Measurements from ENCODE around the gene KCNMB2.

The KCNMB2 gene

DNA sequence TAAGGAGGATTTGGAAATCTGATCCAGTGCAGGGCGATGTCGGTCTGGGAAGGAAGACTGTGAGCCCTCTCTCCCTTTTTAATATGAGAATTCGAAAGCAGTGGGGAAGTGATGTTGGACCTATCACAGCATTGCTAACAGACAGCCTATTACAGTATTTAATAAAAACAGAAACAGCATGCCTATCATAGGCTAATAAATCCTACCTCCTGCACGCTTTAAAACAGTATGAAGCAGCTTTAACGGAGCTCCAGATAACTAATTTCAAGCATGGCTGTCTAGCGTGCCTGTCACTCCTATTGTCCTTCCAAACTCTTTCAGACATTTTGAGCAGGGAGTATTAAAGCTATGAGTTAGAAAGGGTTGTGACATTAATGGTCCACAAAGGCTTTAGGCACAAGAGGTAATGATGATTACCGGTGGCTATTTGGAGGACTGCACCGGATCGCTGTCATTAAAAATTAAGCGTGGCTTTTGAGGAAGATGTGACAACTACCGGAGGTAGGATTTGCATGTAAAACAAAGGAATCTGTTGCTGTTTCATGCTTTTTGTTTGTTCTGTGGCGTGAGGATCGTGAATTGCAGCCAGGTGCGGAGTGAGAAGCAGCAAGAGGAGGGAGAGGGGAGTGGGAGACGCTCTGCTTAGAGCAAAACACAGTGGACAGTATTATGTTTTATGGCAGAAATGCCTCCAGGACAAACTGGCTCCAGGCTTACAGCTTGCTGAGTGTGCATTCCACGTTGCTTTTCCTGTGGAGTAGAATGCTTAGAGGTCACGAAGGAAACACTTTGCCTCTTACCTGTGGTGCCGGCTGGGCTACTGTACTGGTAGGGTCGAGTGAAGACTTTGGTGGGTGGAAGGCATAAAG lies at the start of gene KCNMB2:
Gene KCNMB2, plus strand, starts transcription at position 226 of the 869 bp plus-strand sequence.
- TF ChIP-seq, protein P1, sequence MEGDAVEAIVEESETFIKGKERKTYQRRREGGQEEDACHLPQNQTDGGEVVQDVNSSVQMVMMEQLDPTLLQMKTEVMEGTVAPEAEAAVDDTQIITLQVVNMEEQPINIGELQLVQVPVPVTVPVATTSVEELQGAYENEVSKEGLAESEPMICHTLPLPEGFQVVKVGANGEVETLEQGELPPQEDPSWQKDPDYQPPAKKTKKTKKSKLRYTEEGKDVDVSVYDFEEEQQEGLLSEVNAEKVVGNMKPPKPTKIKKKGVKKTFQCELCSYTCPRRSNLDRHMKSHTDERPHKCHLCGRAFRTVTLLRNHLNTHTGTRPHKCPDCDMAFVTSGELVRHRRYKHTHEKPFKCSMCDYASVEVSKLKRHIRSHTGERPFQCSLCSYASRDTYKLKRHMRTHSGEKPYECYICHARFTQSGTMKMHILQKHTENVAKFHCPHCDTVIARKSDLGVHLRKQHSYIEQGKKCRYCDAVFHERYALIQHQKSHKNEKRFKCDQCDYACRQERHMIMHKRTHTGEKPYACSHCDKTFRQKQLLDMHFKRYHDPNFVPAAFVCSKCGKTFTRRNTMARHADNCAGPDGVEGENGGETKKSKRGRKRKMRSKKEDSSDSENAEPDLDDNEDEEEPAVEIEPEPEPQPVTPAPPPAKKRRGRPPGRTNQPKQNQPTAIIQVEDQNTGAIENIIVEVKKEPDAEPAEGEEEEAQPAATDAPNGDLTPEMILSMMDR (IDR thresholded peaks at IDR 0.05) = no peak

DNA sequence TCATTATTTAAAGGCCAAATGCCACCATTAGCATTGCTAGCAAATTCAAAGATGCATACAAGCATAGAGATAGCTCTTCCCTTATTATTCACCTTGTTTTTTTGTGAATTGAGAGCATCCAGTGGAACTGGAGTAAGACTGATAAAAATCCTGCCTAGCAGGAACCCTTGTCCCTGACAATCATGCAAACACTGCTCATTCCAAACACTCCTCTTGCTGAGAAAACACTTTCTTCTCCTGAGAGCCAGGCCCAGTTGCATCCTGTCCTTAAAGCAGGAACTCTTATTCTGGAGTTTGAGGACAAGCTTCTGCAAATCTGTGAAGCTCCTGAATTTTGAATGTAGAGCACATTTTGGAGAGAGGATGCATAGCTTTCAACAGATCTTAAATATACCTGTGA lies 49.3 kb upstream of the KCNMB2 start:
- TF ChIP-seq, protein P1 (IDR thresholded peaks at IDR 0.05) = no peak

DNA sequence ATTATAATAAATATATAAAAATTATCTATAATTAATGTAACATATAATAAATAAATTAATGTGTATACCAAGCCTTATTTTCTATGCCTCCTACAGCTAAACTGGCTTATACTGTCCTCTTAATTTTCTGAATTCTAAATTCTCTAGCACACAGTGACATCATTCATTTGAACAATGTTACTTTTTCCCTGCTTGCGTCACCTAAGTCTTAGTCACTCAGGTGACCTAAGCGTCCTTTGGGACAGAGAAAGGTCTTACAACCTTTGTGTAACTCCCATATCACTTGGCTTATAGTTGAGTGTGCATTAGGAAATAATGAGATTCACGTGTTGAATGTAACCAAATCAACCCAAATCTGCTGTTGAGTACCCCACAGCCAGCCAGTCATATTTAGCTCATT lies 48.5 kb upstream of the KCNMB2 start:
- TF ChIP-seq, protein P1 (IDR thresholded peaks at IDR 0.05) = no peak

DNA sequence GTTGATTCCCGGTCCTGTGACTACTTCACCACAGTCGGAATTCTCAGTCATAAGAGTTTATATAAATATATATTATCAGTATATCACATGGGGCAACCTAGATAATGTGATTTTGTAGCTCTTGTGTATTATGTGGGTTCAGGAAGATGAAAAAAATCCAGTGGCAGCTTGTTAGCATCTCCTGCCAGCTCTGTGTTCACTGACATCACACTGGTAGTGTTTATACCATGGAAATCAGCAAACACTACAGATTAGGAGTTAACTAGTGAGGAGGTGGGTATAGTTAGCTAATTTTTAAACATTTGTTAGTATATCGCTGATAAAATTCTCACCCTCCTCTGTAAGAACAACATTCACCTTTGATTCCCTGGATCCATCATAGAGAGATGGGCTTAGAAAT lies 44.5 kb upstream of the KCNMB2 start:
- TF ChIP-seq, protein P1 (IDR thresholded peaks at IDR 0.05) = no peak

DNA sequence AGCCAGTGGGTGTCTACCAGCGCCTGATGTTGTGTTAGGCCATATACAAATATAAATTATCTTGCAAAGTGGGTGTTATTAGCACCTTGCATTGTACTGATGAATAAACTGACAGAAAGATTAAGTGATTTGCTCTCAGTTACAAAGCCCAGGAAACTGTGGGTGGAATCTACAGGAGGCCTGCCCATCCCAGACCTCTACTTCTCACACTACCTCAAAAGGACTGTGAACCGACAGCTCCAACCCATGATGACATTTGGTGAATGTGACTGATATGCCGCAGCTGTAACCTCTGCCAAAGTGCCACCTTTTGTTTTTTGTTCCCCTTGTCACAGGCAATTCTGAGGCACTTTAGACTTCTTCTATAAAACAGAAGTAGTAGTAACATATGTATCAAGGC lies 43.7 kb upstream of the KCNMB2 start:
- TF ChIP-seq, protein P1 (IDR thresholded peaks at IDR 0.05) = no peak

DNA sequence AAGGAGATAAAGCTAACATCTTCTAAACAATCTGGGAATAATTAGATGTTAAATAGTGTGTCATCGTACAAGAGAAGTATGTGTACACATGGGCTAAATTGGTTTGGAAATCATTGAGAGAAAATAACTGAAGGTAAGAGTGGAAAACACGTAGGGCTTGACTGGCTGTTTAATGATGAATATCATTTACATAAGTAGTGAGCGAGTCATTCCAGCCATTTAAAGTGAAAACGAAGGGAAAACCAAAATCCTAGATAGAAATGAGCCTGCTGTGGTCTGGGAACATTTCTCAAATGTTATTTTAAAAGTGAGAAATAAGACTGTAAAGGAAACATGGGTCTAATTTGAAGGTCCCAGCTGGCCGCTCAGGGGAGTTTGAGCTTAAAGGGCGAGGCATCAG lies 41.9 kb upstream of the KCNMB2 start:
- TF ChIP-seq, protein P1 (IDR thresholded peaks at IDR 0.05) = no peak

DNA sequence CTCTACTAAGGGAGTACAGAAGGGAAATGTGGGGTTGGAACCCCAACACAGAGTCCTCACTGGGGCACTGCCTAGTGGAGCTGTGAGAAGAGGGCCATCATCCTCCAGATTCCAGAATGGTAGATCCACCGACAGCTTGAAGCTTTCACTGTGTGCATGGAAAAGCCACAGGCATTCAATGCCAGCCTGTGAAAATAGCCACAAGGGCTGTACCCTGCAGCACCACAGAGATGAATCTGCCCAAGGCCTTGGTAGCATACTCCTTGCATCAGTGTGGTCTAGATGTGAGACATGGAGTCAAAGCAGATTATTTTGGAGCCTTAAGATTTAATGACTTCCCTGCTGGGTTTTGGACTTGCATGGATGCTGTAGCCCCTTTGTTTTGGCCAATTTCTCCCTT lies 39.3 kb upstream of the KCNMB2 start:
- TF ChIP-seq, protein P1 (IDR thresholded peaks at IDR 0.05) = no peak
